BJ (cell line): Measurements from ENCODE around the gene TRANK1. TPM values are rescaled to one million over a fixed set of nuclear protein-coding genes. Genes with fewer than 3 reads are reported as not detected.

Source experiments
- CTCF ChIA-PET: fragments of 350-600 bp; formaldehyde crosslinking; extraction: SDS; loops from one replicate; lab custom pipeline; 2021; ENCODE audit warnings: antibody characterized with exemption, inconsistent platforms; lab: Yijun Ruan, JAX
- POLR2A ChIA-PET: fragments of 300-600 bp; sonication (Branson Sonifier 250); formaldehyde crosslinking; extraction: SDS; loops from one replicate; lab custom pipeline; 2021; ENCODE audit warnings: antibody characterized with exemption; lab: Charles Lee
- DNase-seq: peaks from one replicate; pipeline ENCODE4 v3.0.0-alpha.2; 2011; ENCODE audit warnings: low read depth
- H3K27me3 ChIP-seq: 2 replicates; pipeline ENCODE4 v1.6.0; 2011; ENCODE audit warnings: low read length; ENCODE audit not compliant: control insufficient read depth, insufficient read depth
- H3K36me3 ChIP-seq: 2 replicates; pipeline ENCODE4 v1.5.1; 2011; ENCODE audit warnings: low read length; ENCODE audit not compliant: control insufficient read depth, insufficient read depth
- H3K4me3 ChIP-seq: 2 replicates; pipeline ENCODE4 v1.5.1; 2011; ENCODE audit warnings: low read depth, mild to moderate bottlenecking, control low read depth, low read length
- polyA plus RNA-seq: library from polyadenylated mRNA; depleted of rRNA; stranded (reverse); fragments of >200 nt; gene quantifications from 2 replicates; pipeline ENCODE4 v1.2.3, GENCODE V29; 2011
- TF ChIP-seq, protein P1 (sequence below): IDR thresholded peaks from 2 replicates; pipeline ENCODE4 v1.5.1; 2011; ENCODE audit warnings: low read depth, mild to moderate bottlenecking, control low read depth, inconsistent platforms, low read length, moderate library complexity; ENCODE audit not compliant: insufficient read depth

TRANK1 gene
- polyA plus RNA-seq, 1 experiment, result 11.3 TPM

DNA sequence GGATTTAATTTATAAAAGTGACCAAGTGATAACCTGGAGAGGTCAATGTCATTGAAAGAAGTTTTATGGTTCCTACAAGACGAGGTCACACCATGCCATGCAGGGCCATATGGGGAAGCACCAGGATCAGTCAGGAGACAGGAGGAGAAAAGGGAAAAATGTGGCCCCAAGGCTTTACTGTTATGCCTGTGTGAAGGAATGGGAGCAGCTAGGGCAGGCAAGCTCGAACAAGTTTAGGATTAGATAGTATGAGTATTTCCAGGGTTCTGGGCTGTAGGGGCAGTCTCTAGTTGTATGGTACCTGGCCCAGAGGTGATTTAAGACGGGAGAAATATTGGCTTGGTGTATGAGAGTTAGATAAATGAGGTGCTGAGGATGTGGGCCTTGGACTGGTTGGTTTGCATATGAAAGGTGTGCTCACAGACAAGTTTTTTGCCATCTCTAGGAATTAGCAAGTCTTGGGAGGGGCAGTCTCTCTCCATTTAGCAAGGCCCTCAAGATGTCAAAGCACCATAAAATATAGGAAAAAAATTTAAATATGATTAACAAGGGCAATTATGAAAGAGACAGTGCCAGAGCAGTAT is 144.2 kb downstream of the TRANK1 start:
- CTCF ChIA-PET, result interaction anchor here (1.2 kb wide), 1 partner anchor 14 kb away, joined by 4 read pairs; no protein-coding TSS in a partner anchor
- POLR2A ChIA-PET, result no interaction called here
- H3K36me3 ChIP-seq, result no peaks in the 10 kb centered on the region

DNA sequence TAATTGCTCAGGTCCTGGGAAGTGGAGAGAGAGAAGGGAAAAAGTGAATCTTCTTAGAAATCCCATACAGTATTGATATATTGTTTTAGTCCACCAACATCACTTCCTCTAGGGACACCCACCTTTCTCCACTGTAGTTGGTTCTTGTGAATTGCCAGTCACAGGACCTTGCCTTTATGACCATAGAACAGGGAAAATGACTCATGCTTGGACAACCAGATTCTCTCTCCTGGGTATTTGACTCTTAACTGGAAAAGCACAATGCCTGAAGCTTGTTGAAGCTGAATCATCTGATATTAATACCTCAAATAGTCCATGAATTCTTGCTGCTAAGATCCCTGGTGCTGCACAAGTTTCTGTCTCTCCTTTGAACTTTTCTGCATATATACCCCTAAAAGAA is 148.0 kb downstream of the TRANK1 start:
- TF ChIP-seq, protein P1, sequence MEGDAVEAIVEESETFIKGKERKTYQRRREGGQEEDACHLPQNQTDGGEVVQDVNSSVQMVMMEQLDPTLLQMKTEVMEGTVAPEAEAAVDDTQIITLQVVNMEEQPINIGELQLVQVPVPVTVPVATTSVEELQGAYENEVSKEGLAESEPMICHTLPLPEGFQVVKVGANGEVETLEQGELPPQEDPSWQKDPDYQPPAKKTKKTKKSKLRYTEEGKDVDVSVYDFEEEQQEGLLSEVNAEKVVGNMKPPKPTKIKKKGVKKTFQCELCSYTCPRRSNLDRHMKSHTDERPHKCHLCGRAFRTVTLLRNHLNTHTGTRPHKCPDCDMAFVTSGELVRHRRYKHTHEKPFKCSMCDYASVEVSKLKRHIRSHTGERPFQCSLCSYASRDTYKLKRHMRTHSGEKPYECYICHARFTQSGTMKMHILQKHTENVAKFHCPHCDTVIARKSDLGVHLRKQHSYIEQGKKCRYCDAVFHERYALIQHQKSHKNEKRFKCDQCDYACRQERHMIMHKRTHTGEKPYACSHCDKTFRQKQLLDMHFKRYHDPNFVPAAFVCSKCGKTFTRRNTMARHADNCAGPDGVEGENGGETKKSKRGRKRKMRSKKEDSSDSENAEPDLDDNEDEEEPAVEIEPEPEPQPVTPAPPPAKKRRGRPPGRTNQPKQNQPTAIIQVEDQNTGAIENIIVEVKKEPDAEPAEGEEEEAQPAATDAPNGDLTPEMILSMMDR, result no peak
- 0 out of 2 replicates have a peak, but pooled peaks cover under 1% of the 10 kb centered on the region for H3K27me3 ChIP-seq
- DNase-seq, result no peak
- H3K36me3 ChIP-seq, result no peaks in the 10 kb centered on the region
- CTCF ChIA-PET, result no interaction called here
- POLR2A ChIA-PET, result no interaction called here
- no peak overlapping the region for H3K4me3 ChIP-seq

More for the DNA sequence above, 144.2 kb downstream of the TRANK1 start:
- Histone ChIP-seq H3K4me3 (no peak overlapping the region), H3K27me3 (no peaks in the 10 kb centered on the region)
- TF ChIP-seq, protein P1, result no peak
- DNase-seq, result no peak

DNA sequence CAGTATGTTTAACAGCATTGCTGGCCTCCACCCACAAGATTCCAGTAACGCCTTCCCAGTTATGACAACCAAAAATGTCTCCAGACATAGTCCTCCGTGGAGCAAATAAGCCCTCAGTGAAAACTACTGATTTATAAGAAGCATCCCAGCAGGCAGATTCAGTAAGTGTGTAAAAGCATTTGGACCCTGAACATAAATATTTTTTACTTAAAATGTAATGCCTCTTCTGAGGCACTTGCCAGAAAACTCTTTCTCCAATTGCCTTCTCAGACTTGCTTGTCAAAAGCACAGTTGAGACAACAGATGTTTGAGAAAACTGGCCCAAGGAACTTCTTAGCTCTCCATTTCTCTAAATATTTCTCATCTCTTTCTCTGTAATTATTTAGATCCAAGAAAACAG is 148.7 kb downstream of the TRANK1 start:
- ChIA-PET POLR2A (no interaction called here), CTCF (interaction anchor here (0.6 kb wide), 1 partner anchor 14 kb away, joined by 5 read pairs; no protein-coding TSS in a partner anchor)
- no peak for DNase-seq
- Histone ChIP-seq H3K27me3 (peaks cover 3% of the 10 kb centered on the region; the same call in 1 of the 2 replicates), H3K4me3 (no peak overlapping the region), H3K36me3 (no peaks in the 10 kb centered on the region)
- TF ChIP-seq, protein P1, result no peak

DNA sequence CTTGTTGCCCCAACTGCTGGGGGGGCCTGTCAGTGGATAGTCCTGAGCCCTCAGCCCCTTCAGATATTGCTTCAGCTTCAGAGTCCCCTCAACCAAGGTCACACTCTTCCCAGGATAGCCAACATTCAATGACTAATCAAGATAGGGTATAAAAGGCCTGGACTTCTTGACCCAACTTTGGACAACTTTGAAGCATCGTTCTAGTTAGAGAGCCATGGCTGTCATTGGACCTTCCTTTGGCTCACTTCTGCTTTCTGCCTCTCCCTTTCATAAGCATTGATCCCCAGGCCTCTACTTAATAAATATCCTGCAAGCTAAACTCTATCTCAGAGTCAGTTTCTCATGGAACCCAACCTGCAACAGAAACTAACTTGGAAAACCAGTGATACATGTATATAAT is 149.2 kb downstream of the TRANK1 start:
- TF ChIP-seq, protein P1, result no peak
- ChIA-PET CTCF (interaction anchor here (0.6 kb wide), 1 partner anchor 14 kb away, joined by 5 read pairs; no protein-coding TSS in a partner anchor), POLR2A (no interaction called here)
- DNase-seq, result no peak
- Histone ChIP-seq H3K4me3 (no peak overlapping the region), H3K36me3 (no peaks in the 10 kb centered on the region), H3K27me3 (peaks cover 3% of the 10 kb centered on the region; the same call in 1 of the 2 replicates)

DNA sequence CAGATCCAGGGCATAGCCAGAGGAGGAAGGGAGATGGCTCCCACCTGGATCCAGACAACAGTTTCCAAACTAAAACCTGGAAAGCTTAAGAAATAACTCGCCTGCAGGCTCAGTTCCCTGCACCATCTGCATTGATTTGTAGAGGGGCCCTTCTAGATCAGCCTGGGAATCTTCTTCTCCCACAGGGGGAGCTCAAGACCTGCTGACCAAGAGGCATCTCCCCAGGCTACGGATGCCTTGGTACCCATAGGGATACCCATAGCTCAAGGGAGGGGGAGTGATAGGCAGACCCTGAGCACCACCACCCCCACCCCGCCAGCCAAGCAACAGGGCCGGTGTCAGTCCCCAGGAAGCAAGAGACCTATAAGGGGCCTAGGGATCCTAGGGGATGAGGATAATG is 152.5 kb downstream of the TRANK1 start:
- ChIA-PET POLR2A (no interaction called here), CTCF (interaction anchor here (0.6 to 1.6 kb wide), 5 partner anchors 20 to 540 kb away, joined by 3 to 8 read pairs (median 4); no protein-coding TSS in a partner anchor)
- TF ChIP-seq, protein P1, result peak; percentile 48
- DNase-seq, result no peak
- Histone ChIP-seq H3K4me3 (no peak overlapping the region), H3K27me3 (peaks cover 3% of the 10 kb centered on the region; the same call in 1 of the 2 replicates), H3K36me3 (no peaks in the 10 kb centered on the region)
